ENCODE results near the gene BLM. TPM values are rescaled to one million over a fixed set of nuclear protein-coding genes. Genes with fewer than 3 reads are reported as not detected.
A peak's percentile ranks its signal among the peaks of the same experiment; 100 is the strongest.

BLM gene
- total and polyA plus RNA-seq, 10 of the 15 experiments (the other 5 are each of a cell fraction or from before 2014, with no cell fraction given), result 23.0 to 68.4 (median 43.9) TPM

- FAIRE-seq (peak; percentile 57), DNase-seq (ENCODE audit: low read depth, low spot score) (no peak), ATAC-seq (peak; percentile 72)
- Histone ChIP-seq H3K4me1 (ENCODE audit: control insufficient read depth, insufficient read depth, low read length) (peaks cover 45% of the 10 kb centered on the region), H3K79me2 (ENCODE audit: control insufficient read depth, insufficient read depth, low read length) (no peaks in the 10 kb centered on the region), H3K27ac (ENCODE audit: control insufficient read depth, insufficient read depth) (peak overlapping the region; percentile 99), H3K27me3 (replicated peaks in 1 of 2; ENCODE audit: control insufficient read depth in 2 of 2, insufficient read depth in 2 of 2, low read length in 1 of 2) (no peaks in the 10 kb centered on the region), H2AFZ (ENCODE audit: control insufficient read depth, low read depth, low read length) (no peak overlapping the region; the same call in 1 of the 2 replicates), H3K9ac (ENCODE audit: control insufficient read depth, insufficient read depth, low read length) (peak overlapping the region; percentile 80), H3K36me3 (ENCODE audit: control insufficient read depth in 2 of 2, insufficient read depth in 2 of 2, low read length in 1 of 2) (no peaks in the 10 kb centered on the region), H3K4me3 (no peak overlapping the region; the same call in 1 of the 2 replicates), H4K20me1 (ENCODE audit: control insufficient read depth, insufficient read depth) (no peaks in the 10 kb centered on the region), H3K4me2 (ENCODE audit: control insufficient read depth, insufficient read depth) (peak overlapping the region; percentile 55), H3K9me3 (replicated peaks; ENCODE audit: control insufficient read depth, insufficient read depth, low read length) (no peaks in the 10 kb centered on the region; the same call in 2 of the 3 replicates)
- in situ Hi-C loops (cut with MboI) (no loop called here), intact Hi-C loops (cut with micrococcal nuclease; ENCODE audit: unreplicated experiment) (loop anchor here (1.0 kb wide), 2 partner anchors 21 to 26 kb away; no protein-coding TSS in a partner anchor)
- ChIA-PET CTCF (interaction anchor here (0.6 to 3.2 kb wide), 13 partner anchors 9 to 246 kb away, joined by 3 to 32 read pairs (median 4); partner anchors contain the start of gene HDDC3), SMC1A (ENCODE audit: uncharacterized antibody, unreplicated experiment) (interaction anchor here (0.6 to 6.9 kb wide), 14 partner anchors 8 to 410 kb away, joined by 3 to 112 read pairs (median 4); partner anchors contain the start of gene BLM), POLR2A (interaction anchor here (0.5 to 3.9 kb wide), 12 partner anchors 15 to 399 kb away, joined by 3 to 75 read pairs (median 3); partner anchors contain the start of gene BLM), RAD21 (ENCODE audit: unreplicated experiment) (interaction anchor here (0.6 to 4.2 kb wide), 14 partner anchors 20 to 298 kb away, joined by 3 to 52 read pairs (median 4); partner anchors contain the start of genes IQGAP1 and UNC45A)
- 24% methylated on average over 11 of the region's 11 CpGs for WGBS (ENCODE audit: insufficient coverage, insufficient replicate concordance, low lambda C conversion rate, missing lambda C conversion rate)
- TSS peak; percentile 93 for BruUV-seq (replicated peaks)
- TF ChIP-seq KDM1A (IDR thresholded peaks at IDR 0.05; ENCODE audit: borderline replicate concordance), result no peak
- no peak for TF ChIP-seq PML (IDR thresholded peaks at IDR 0.05; ENCODE audit: low read length)
- no peak for TF ChIP-seq NR2F1 (conservative IDR thresholded peaks at IDR 0.05)
- no peak for TF ChIP-seq SRF (IDR thresholded peaks at IDR 0.05; ENCODE audit: low read depth in 2 of 2, low read length in 2 of 2)
- TF ChIP-seq PKNOX1 (IDR thresholded peaks at IDR 0.05), result peak; percentile 74
- TF ChIP-seq, protein P1, sequence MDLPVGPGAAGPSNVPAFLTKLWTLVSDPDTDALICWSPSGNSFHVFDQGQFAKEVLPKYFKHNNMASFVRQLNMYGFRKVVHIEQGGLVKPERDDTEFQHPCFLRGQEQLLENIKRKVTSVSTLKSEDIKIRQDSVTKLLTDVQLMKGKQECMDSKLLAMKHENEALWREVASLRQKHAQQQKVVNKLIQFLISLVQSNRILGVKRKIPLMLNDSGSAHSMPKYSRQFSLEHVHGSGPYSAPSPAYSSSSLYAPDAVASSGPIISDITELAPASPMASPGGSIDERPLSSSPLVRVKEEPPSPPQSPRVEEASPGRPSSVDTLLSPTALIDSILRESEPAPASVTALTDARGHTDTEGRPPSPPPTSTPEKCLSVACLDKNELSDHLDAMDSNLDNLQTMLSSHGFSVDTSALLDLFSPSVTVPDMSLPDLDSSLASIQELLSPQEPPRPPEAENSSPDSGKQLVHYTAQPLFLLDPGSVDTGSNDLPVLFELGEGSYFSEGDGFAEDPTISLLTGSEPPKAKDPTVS (IDR thresholded peaks at IDR 0.05; ENCODE audit: low read depth, low read length), result no peak
- TF ChIP-seq FOXK2 (IDR thresholded peaks at IDR 0.05), result no peak
- TF ChIP-seq EED (IDR thresholded peaks at IDR 0.05; ENCODE audit: low read depth), result peak; percentile 32; the same call in 1 of the 2 replicates
- TF ChIP-seq EGR1 (IDR thresholded peaks at IDR 0.05; ENCODE audit: borderline replicate concordance in 1 of 2, low read depth in 2 of 2, low read length in 2 of 2), result no peak
- TF ChIP-seq CREB1 (IDR thresholded peaks at IDR 0.05; ENCODE audit: low read depth), result no peak
- no peak for TF ChIP-seq HDGF (IDR thresholded peaks at IDR 0.05)
- TF ChIP-seq TAF1 (IDR thresholded peaks at IDR 0.05; ENCODE audit: borderline replicate concordance, low read depth, low read length), result no peak
- 0 out of 2 replicates have a peak, but pooled peaks have one; percentile 36 for TF ChIP-seq PAX5 (IDR thresholded peaks at IDR 0.05; ENCODE audit: borderline replicate concordance, low read depth, low read length)
- TF ChIP-seq EZH2 (IDR thresholded peaks at IDR 0.05; ENCODE audit: borderline replicate concordance, control insufficient read depth, low read depth, low read length), result no peak
- TF ChIP-seq, protein P2, sequence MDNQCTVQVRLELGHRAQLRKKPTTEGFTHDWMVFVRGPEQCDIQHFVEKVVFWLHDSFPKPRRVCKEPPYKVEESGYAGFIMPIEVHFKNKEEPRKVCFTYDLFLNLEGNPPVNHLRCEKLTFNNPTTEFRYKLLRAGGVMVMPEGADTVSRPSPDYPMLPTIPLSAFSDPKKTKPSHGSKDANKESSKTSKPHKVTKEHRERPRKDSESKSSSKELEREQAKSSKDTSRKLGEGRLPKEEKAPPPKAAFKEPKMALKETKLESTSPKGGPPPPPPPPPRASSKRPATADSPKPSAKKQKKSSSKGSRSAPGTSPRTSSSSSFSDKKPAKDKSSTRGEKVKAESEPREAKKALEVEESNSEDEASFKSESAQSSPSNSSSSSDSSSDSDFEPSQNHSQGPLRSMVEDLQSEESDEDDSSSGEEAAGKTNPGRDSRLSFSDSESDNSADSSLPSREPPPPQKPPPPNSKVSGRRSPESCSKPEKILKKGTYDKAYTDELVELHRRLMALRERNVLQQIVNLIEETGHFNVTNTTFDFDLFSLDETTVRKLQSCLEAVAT (IDR thresholded peaks at IDR 0.05), result no peak
- TF ChIP-seq ZSCAN29 (IDR thresholded peaks at IDR 0.05), result no peak
- TF ChIP-seq GATAD2B (conservative IDR thresholded peaks at IDR 0.05; ENCODE audit: low read depth), result no peak
- TF ChIP-seq SPI1 (IDR thresholded peaks at IDR 0.05; ENCODE audit: borderline replicate concordance, insufficient read depth, low read depth, low read length), result no peak; the same call in 1 of the 2 replicates
- no peak for TF ChIP-seq POLR2AphosphoS2 (IDR thresholded peaks at IDR 0.05; ENCODE audit: low read depth, low read length)
These were observed 31.3 kb upstream of the BLM start for GRCh38 chr15:90685591-90686434.

Data from GM12878 (cell line).